HG02938 (cell line): ENCODE results near the gene DACT2.
"Not testable (repeated sequence)": the region's sequence is repeated elsewhere in the genome, so short reads cannot be mapped to it uniquely, and the experiment has no call there.

Experiments
- ATAC-seq: cut with Tn5 transposase; IDR thresholded peaks from one replicate; pipeline ENCODE4 v1.9.1; 2021; ENCODE audit warnings: mild to moderate bottlenecking, moderate library complexity; ENCODE audit not compliant: unreplicated experiment

The DACT2 gene

DNA sequence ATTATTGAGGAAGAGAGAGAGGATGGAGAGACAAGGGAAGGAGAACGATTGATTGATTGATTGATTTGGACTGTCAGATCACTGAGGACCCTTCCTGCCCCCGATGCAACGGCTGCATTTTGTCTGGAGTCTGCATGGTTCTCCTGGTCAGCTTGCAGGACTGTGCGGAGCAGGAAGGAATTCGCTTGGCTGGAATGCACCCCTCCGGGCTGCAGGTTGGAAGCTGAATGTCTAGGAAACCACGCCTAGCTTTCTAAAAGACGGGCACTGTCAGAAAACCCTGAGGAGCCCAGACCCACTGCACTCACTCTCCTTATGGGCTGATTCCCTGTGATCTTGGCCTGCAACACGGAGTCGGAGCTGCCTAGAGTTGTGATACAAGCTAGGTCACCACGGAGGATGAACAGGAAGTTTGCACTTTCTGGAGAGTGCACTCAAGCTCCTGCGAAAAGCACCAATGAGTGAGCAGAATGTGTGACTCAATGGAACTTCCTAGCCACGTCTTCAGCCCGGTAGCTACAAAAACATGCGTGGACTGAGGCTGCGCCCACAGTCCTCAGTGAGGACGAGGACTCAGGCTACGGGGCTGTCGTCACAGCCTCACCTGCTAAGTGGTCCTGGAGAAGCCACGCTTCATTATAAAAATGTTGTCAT is 14.4 kb downstream of the DACT2 start:
- no peak for ATAC-seq

DNA sequence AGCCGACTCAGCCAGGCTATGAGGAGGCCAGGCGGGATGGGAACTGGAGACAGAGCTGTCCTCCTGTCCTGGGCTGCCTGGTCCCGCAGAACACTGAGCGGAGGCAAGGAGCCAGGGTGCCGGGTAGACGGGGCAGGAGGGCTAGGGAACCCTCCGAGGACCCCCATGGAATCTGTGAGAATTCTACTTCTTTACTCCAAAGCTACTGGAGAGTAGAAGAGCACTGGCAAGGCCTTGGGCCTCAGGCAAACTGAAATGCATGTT is 14.9 kb downstream of the DACT2 start:
- ATAC-seq = no peak

DNA sequence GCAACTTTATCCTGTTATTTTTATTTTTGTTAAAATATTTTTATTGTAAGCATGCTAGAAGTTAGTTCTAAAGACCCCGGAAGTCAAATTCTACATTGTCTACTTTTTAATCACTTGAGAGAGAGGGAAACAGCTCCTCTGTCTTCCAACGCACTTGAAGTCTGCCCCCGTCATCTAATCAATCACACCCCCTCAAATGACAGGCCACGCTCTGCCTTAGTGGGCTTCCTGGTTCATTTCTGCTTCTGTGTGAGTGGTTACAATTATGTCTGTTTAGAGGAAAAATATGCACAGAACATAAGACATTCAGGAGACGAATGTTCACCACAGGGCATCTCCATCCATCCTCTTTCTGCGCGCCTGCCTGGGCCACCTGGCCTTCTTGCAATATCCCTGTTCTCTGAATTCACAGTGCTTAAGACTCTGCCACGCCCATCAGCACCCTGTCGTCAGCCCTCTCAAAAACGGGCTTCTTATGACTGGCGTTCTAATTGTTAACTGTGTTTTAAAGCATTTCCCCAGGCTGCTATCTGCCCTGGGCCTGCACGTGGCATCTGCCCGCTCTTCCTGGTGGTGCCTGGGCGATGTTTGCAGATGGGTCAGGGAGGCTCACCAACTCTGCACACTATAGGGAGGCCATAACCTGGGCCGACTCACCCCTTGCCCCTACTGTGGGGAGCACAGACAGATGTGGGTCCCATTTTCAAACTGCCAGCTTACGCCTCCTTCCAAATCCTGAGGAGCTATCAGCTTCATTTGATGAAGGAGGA is 15.4 kb downstream of the DACT2 start:
- no peak for ATAC-seq

DNA sequence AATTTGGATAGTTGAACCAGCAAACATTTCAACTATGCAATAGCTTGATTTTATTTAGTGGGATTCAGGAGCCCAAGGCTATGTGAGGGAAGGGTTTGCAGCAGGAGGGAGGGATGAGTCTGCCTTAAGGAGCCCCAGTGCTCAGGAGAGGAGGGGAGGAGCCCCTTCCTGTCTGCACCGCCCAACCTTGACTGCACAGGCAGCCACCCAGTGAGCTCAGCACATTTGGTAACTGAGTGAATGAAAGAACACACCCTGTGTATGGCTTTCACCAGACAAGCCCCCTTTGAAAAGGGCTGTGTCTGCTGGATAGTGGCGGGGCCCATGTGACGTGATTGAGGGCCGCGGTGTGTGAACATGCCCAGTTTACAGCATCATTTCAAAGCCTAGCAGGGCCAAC is 17.0 kb downstream of the DACT2 start:
- ATAC-seq = no peak

DNA sequence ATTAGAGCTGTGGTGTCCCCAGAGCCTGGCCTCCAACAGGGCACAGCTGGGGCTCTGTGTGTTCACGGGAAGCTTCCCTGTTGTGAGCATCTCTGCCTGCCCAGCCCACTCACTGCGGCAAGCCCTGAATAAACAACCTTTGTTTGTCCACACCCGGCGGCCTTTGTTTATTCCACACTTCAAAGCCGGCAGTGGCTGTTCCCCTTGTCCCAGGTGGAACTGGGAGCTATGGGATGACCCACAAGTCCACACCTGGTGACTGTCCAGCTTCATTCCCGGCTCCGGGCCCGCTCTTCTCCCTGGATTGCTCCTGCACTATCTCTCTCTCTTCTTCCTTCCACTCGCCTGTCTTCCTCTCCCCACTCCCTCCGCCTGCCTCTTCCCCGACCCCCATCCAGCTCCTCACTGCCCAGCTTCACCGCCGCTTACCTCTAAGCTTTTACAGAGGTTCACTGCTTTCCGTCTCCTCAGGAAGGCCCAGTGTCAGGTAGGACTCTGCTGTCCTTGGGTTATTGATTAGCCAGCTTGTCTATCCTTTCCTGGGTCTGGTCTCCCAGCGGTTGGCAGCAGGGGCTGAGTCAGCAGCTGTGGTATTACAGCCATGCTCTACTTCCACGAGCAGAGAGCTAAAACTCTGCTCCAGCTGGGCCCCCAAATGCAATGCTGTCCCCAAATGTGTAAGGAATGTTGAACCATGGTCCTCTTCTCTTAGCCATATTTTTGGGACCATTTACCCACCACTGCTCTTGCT is 17.8 kb downstream of the DACT2 start:
- ATAC-seq = no peak

DNA sequence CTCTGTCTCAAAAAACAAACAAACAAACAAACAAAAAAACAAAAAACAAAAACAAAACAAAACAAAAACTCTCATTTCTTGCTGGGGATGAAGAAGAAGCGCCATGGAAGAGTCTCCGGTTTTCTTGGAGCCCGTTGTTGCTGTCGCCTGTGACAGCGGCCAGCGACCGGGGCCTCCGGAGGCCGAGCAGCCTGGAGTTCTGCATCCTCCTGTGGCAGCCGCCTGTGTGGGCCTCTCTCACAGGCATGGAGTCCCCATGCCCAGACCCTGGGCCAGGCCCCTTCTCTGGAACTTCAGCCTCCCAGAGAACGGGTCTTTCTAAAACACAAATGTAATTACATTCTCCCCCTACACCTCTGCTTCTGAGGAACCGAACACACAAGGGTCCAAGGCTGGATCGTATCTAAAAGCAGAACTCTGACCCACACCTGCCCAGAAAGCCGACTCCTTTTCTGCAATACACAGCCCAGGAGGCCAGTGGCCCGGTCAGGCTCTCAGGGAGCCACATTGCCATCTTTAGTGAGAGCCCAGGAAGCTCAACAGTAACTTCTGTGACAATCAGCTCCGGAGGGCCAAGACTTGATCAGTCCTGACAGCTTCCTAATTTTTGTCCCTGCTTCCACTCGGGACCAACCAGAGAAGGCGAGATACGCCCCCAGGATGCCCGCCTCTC is 18.5 kb downstream of the DACT2 start:
- ATAC-seq = no peak

DNA sequence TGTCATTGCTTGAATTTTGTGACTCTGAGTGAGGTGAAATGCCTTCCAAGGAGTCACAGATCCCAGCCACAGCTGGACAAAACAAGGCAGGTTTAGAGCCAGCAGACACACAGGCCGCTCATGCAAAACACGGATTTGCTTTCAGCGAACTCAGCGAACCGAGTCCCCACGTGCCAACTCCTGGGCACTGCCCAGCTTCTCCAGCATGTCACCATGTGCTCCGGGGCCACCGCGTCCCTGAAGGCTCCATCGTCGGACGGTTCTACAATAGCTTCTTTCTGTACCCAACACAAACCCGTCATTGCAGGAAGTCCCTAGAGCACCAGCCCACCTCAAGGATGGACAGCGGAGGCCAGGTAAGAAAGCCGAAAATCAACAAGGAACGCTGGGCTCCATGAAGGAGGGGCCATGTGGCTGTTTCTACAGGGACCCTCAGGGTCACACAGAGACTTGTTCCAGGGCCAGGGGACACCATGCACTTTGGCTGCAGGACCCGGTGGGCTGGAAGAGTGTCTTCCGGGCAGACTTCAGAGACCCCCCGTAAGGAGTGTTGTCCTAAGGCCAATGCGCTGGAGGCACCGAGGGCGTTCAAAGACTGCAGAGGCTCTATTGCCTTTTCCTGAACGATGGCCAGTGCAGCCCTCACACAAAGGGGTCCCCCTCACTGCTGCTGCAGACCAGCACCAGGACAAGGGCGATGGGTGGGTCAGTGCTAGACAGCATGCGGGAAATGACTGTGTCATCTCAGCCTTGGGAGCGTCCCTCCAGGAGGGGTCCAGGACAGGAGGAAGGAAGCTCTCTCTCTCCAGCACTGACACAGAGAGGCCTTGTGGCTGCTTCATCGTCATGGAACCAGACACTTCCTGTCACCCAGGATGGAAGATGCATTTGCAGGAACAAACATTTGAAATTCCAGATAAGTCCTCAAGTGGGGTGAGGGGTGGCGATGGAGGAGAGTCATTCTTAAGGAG is 19.8 kb downstream of the DACT2 start:
- ATAC-seq = no peak

DNA sequence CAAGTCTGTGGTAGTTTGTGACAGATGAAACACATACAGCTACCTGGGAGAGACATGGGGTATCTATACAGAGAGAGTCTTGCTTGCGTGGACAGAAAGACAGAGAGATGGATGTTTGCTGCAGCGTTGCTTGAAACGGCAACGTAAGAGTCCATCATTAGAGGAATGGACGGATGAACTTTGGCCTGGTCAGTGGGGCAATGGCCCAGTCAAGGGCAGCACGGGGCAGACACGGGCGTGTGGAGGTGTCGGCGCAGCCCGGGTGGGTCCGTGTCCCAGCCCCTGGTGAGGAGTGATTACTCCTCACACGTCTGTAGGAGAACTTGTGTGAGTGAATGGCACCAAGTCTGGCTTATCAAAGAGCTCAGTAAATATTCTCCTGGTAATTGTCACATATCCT is 21.9 kb downstream of the DACT2 start:
- no peak for ATAC-seq

DNA sequence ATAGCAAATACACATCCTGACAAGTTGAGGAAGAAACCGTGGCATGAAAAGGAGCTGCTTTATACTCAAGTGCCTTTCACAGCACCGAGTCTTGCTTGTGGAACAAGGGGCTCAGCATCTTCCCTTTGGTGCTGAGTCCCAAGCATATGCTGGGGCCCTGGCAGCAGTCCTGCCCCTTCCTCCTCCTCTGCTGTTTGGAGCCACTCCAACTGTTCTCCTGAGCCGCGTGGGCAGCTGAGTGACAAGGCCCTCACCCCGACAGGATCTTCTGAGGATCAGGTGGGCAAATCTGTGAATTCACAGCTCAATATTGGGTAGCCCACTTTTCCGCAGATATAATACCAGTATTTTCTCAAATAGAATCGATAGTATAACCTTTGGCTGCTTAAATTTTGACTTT is 24.7 kb downstream of the DACT2 start:
- ATAC-seq = no peak

DNA sequence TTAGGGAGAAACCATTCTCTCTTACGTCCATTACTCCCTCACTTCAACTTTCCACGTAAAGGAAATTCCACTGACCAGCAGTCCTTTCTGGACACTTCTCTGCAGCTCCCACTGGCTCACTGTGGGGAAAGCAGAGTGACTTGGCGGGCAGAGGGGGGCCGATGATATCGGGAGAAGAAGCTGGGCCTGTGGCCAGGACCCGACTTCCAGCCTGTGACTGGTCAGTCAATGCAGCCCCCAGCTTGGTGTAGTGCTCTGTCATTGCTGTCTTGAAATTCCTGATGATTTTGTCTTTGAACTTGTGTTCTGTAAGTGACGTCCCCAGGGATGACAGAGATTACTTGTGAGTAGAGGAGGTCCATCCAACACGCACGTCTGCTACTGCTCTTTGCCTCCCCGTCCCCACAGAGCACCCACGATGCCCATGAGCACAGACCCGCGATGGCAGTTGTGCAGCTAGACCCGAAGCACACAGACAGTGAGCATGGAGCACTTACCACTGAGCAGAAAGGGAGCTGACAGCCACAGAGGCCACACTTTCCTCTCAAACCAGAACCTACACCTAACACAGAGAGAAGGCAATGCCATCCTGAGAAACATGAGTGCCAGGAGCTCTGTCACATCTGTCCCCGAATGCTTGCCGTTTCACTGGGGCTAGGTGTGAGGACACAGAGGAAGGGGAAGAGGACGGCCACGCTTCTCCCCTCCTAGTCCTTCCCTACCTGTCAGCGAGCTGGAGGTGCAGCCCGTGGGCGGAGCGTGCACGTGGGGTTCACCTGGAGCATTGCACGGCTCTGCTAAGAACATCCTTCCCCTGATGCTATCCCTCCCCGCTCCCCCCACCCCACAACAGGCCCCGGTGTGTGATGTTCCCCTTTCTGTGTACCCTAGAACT is 25.7 kb downstream of the DACT2 start:
- no peak for ATAC-seq

DNA sequence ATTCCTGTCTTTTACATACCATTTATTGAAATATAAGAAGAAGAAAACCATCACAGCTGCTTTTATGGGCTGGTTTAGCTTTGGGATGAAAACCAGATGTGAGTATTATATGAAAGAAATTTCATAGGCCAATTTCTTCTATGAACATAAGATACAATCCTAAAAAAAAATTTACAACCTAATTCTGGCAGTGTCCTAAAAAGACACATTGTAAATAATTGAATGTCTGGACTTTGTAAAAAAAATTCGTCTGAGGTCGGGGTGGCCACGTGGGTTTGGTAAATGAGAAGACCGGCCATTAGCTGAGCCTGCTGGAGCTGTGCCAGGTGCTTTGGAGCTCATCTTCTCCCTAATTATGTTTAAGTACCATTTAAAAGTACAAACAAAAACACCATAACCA is 26.8 kb downstream of the DACT2 start:
- no peak for ATAC-seq

DNA sequence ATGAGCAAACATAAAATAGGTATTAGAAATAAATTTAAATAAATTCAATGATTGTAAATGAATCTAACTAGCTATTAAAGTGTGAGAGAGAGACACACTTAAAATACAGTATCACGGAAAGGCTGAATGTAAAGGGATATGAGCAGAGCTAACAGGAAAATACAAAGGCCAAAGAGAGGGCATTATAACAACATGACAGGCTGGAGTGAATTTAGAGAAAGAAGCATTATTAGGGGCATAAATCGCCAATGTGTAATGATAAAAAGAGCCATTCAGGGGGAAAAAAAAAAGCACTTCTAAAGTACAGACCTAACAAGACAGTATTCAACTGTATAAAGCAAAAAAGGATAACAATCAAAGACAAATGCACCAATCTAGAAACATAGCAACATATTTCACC is 28.1 kb downstream of the DACT2 start:
- ATAC-seq = no peak

DNA sequence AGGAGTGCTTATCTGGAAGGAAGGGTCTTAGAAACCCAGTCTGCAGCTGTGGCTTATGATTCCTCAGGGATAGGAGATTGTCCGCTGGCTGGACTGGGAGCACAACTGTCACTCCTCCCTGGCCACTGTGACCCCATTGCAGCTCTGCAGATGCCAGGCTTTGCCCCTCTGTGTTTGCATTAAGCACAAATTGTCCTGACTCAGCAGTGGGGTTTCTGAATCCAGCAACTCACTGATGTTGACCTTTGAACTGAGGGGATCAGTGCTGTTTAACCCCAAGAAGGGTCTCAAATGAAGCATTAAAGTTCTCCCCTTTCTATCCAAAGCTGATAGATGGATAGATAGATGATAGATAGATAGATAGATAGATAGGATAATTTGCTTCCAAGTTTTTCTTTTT is 29.5 kb downstream of the DACT2 start:
- no peak for ATAC-seq

DNA sequence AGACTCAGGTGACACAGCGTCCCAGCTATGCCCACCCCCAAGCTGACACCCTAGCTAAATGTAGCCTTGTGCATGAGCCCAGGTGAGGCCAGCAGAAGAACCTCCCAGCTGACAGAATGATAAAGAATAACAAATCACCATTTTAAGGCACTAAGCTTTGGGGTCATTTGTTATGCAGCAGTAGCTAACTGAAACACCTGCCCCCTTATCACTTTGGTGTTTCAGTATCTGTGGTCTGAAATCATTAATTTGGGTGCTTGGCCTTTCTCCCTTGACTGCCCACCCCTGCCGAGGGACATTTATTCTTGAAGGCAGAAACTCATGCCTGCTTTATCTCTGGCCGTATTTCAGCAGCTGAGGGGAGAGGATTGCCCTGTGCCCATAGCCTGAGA is 30.0 kb downstream of the DACT2 start:
- ATAC-seq = no peak

DNA sequence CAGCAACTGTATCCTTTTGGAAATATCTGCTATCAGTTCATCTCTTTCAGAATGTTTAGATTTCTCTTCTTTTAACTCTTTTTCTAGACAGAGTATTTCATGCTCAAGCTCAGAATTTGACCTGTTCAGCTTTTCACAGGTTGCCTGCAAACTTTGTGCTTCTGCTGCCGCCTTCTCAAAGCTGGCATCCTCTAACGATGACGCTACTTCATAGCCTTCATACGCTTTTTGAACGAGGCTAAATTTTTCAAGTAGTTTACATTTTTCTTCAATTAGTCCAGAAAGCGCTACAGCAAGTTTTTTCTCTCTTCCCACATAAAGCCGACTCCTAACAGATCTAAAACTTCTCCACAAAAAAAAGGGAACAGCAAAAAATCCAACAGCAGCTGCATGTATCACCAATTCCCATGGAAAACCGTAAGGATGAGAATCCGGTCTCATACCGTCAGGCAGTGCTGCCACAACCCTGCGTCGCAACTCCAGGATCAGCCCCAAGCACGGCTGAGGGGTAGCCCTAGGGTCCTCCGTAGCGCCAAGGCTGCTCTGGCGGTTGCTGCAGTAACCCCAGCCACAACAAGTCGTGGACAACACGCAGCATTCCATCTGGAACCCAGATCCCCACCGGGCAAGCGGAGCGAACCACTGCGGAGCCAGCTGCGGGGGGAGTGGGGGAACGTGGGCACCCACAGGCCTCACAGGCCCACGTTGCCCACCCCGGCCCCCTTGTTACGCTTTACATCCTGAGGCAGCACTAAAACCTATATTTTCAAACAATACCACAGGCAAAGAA is 30.6 kb downstream of the DACT2 start:
- no peak for ATAC-seq

DNA sequence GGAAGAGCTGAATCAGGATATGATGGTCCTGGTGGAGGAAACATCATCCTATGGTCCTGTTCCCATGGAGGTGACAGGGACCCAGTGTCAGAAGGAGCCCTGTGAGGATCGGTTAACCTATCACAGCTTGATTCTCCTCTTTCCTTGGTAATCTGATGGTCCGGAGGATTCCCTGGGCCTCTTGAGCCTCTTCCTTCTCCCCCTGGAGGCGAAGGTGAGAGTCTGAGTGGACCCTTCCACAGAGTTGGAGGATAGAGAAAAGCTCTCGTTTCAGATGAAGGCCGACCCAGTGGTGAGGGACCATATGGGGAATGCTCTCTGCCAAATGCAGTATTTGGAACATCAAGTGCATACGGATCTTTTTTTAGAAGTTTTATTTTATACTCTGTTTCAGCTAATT is 32.1 kb downstream of the DACT2 start:
- ATAC-seq = not testable (repeated sequence)

DNA sequence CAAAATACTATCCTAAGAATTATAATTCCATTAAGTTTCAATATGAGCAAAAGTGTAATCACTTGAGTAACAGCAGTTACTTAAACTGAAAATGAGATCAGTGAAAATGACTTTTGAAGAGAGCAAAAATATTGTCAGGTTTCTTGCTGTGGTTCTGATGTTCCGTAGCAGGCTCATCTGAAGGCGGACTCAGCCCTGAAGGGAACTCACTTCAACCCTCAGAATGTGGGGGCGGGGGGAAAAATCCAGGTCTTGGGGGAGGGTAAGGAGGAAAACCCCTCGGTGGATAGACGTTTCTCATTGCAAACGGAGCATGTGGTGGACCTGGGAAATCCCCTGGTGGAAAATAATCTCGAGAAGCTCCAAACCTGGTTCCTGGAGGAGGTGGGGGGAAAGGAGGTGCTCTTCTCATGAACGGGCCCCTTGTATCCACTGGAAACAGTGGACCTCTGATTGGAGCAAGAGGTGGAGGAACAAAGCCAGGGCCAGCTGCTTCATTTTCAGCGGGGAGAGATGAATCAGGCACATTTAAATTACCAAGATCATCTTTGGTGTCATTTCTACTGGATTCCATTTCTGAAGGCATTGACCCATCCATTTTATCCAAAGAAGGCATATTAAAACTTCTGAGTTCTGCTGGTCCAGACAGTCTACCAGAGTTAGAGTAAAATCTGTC is 32.7 kb downstream of the DACT2 start:
- not testable (repeated sequence) for ATAC-seq

DNA sequence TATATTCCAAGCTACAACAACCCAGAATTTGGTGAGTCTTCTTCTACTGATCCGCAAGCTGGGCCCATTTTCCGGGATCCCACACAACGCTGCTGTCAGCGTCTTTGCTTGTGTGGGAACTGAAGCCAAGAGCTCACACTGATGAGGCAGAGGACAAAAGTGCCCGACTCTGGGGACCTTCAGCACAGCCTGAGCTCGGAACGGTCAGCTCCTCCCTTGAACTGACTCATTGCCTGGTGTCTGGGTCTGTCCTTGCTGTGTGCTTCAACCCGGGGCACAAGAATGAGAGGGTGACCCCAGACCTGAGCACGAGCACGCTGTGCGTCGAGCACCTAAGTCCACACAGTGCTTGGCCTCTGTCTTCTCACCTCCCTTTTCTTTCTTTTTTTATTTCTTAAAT is 33.5 kb downstream of the DACT2 start:
- no peak for ATAC-seq
